Hematopoietic multipotent progenitor cell treated with erythropoietin and hydrocortisone succinate and interleukin-3 and kit ligand, for 4 days (in vitro differentiated cells): ENCODE results near the gene GPATCH4.
"Not testable (repeated sequence)": the region's sequence is repeated elsewhere in the genome, so short reads cannot be mapped to it uniquely, and the experiment has no call there.

Source experiments
- DNase-seq: peaks from one replicate; pipeline ENCODE4 v3.0.0-alpha.2; 2015

Gene GPATCH4

GRCh38 chr1:156601122-156601830 lies at the start of gene GPATCH4:
TSS of gene GPATCH4 (minus strand) at chr1:156601479.
- DNase-seq: peak; percentile 92

- DNase-seq: no peak
Observed at GRCh38 chr1:156648951-156649350, 47.7 kb upstream of the GPATCH4 start.

- no peak for DNase-seq
Observed at GRCh38 chr1:156648496-156648895, 47.2 kb upstream of the GPATCH4 start.

GRCh38 chr1:156647351-156647750 lies 46.1 kb upstream of the GPATCH4 start:
- no peak for DNase-seq

- DNase-seq: no peak
Observed at GRCh38 chr1:156646738-156647211, 45.5 kb upstream of the GPATCH4 start.

GRCh38 chr1:156645666-156646065 lies 44.4 kb upstream of the GPATCH4 start:
- no peak for DNase-seq

GRCh38 chr1:156645056-156645455 lies 43.8 kb upstream of the GPATCH4 start:
- DNase-seq: no peak

GRCh38 chr1:156644640-156645039 lies 43.4 kb upstream of the GPATCH4 start:
- DNase-seq: no peak

- no peak for DNase-seq
Observed at GRCh38 chr1:156644146-156644545, 42.9 kb upstream of the GPATCH4 start.

GRCh38 chr1:156643778-156644092 lies 42.5 kb upstream of the GPATCH4 start:
- peak; percentile 88 for DNase-seq

- no peak for DNase-seq
Observed at GRCh38 chr1:156643049-156643777, 41.9 kb upstream of the GPATCH4 start.

GRCh38 chr1:156642265-156643048 lies 41.2 kb upstream of the GPATCH4 start:
- no peak for DNase-seq

- peak; percentile 32 for DNase-seq
Observed at GRCh38 chr1:156641761-156642264, 40.5 kb upstream of the GPATCH4 start, which contains the start of gene BCAN. TSS of gene BCAN (plus strand) at chr1:156642117. CDS start at chr1:156646055, 3,938 bp downstream.

GRCh38 chr1:156640842-156641706 lies 39.8 kb upstream of the GPATCH4 start:
- DNase-seq: no peak

GRCh38 chr1:156639601-156640101 lies 38.4 kb upstream of the GPATCH4 start:
- DNase-seq: no peak

GRCh38 chr1:156638189-156638985 lies 37.1 kb upstream of the GPATCH4 start:
- DNase-seq: no peak

- no peak for DNase-seq
Observed at GRCh38 chr1:156632355-156632754, 31.1 kb upstream of the GPATCH4 start.

- not testable (repeated sequence) for DNase-seq
Observed at GRCh38 chr1:156631152-156631551, 29.9 kb upstream of the GPATCH4 start.

GRCh38 chr1:156629823-156630449 lies 28.7 kb upstream of the GPATCH4 start:
- no peak for DNase-seq

GRCh38 chr1:156627313-156627880 lies 26.1 kb upstream of the GPATCH4 start:
- DNase-seq: peak; percentile 71
